Liver (tissue), 3 donors: ENCODE results near the gene OR5D16.
"Not testable (repeated sequence)": the region's sequence is repeated elsewhere in the genome, so short reads cannot be mapped to it uniquely, and the experiment has no call there.

Source experiments
- CTCF ChIP-seq: fragments of 150-350 bp; IDR thresholded peaks from 2 replicates; pipeline ENCODE4 v1.5.1; 2017; ENCODE audit warnings: improper control_type of control experiment, low read depth, low read length; ENCODE audit not compliant: missing input control
- JUND ChIP-seq, 2 donors: IDR thresholded peaks; 2 replicates each; pipeline ENCODE4 v1.6.1; 2016; ENCODE audit warnings: antibody characterized with exemption in 2 of 2
- RAD21 ChIP-seq, 2 donors: IDR thresholded peaks; 2 replicates each; pipeline ENCODE4 v1.6.1; 2016; ENCODE audit warnings: antibody characterized with exemption in 2 of 2, mild to moderate bottlenecking in 2 of 2
- SP1 ChIP-seq: IDR thresholded peaks from 2 replicates; pipeline ENCODE4 v1.6.1; 2018; ENCODE audit warnings: antibody characterized with exemption, mild to moderate bottlenecking
- TAF1 ChIP-seq: conservative IDR thresholded peaks from 2 replicates; pipeline ENCODE4 v1.6.1; 2016; ENCODE audit warnings: antibody characterized with exemption, mild to moderate bottlenecking
- donor health status: healthy.
- donor health status: healthy.

- TF ChIP-seq CTCF; TAF1; RAD21 (IDR thresholded peaks at IDR 0.05); SP1; JUND (IDR thresholded peaks at IDR 0.05): not testable (repeated sequence)
Measured at GRCh38 chr11:55867354-55867753, 28.8 kb downstream of the OR5D16 start.
